GM19324 (cell line): ENCODE results near the gene YPEL5.

Source experiments
- ATAC-seq: cut with Tn5 transposase; IDR thresholded peaks from one replicate; pipeline ENCODE4 v1.9.1; 2021; ENCODE audit warnings: mild to moderate bottlenecking, moderate library complexity; ENCODE audit not compliant: unreplicated experiment, low FRiP score

The YPEL5 gene

DNA sequence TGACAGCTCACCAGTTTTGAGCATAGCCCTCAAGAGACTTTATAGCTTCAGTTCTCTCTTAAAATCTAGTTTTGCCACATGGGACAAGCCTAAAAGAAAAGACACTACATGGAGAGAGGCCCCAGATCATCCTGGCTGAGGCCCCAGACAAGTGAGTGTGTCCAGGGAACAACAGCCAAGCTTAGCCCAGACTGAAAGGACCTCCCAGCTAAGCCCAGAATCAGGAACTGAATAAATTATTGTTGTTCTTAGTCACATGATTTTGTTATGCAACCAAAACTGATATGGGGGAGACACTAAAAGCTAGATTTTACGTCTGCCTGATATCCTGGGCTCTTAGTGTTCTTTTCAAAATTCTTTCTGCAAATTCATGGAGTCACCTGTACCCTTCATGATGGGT is 55.2 kb downstream of the YPEL5 start:
- no peak for ATAC-seq

DNA sequence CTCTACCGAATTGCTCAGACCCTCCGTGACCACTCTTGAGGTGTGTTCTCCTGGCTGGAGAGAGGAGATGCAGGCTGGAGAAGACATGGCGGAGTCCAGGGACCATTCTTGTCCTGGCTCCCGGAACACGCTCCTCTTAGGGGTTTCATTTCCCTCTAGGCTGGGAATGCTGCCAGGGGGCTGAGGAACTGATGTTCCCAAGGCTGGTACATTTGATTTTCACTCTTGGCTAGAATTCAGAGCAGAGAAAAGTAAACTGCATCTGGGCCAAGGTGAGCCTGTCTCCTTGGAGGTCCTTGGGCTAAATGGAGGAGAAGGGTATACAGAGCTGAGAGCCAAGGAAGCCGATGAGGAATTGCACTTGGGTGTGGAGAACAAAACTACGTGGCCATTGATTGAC is 56.3 kb downstream of the YPEL5 start:
- ATAC-seq = no peak

DNA sequence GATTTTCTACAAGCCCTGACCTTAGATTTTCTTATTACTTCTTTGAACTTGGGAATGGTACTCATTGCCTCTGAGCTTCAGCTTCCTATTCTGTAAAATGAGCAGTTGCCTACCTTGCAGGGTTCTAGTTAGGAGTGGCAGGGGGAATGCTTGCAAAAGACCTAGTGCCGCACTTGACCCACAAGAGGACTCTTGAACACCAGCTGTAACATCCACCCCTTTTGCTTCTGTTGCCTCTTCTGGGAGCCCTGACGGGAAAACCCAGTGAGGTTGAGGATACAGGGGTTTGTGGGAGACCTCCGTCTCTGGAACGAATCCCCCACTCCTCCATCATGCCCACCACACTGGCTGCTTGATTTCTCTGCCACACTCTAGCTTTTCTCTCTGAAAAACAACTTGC is 57.5 kb downstream of the YPEL5 start:
- ATAC-seq = no peak

DNA sequence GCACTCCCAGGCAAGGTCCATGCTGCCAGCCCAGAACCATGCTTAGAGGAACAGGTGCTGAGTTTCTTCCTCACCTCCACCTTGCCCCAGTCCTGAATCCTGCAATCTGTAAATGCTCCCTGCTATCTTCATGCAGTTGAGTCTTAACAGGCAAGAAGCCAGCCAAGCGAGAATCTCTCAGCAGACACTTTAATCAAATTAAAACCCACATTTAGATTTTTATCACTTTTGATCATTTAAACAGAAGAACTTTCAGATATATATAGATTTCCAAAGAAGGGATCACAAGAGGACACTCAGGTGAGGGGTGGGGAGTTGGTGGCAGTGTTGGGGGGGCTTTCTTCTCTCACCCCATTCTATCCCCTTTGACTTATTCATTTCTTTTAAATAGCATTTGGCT is 58.6 kb downstream of the YPEL5 start:
- no peak for ATAC-seq

DNA sequence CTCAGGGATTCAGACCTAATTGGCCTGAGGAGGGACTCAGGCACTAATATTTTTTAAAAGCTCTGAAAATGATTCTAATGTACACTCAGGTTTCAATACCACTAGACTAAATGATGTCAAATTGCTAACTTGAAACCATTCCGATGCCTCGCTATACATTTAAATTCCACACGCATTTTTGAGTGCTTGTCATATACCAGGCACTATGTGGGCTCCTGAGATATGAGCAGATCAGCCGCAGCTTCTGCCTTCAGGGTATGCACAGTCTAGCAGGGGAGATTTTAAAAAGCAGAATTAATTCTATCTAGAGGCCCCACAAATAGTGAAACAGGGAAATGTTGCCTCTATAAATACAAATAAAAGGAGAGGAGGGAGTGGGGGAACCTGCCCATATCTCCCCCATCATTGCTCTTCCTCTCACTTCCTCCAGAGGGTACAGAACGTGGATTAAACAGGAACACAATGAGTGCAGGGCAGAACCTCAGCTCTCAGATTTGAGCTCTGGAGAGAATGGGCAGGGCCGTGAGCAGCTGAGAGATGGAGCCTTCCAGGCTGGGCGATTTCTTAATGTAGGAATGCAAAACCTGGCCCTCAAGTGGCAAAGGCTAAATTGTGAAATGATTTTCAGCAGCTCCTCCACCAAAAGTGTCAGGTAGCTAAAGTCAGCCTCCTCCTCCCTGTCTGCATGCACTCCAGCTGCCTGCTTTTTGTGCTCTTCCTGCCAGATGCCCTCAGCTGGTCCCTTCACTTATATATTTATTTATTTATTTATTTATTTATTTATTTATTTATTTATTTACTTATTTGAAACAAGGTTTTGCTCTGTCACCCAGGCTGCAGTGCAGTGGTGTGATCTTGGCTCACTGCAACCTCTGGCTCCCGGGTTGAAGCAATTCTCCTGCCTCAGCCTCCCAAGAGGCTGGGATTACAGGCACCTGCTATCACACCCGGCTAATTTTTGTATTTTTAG is 59.9 kb downstream of the YPEL5 start:
- ATAC-seq = no peak

DNA sequence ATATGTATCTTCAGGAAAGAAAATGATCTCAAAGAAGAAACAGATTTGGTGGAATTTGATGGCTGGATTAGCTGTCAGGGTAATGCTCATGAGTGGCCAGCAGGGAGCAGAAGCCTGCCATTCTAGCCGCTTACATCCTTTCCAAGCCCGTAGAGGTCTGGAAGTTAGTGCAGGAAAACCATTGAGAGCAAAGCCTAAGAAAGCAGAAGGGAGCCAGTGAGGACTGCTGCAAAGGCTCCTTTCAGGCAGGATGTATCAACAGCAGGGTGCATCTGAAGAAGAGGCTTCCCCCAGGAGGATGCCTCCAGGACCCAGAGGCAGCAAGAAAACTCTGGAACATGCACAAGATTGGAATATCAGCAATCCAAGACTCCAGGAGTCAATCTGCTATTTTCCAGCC is 61.6 kb downstream of the YPEL5 start:
- no peak for ATAC-seq

DNA sequence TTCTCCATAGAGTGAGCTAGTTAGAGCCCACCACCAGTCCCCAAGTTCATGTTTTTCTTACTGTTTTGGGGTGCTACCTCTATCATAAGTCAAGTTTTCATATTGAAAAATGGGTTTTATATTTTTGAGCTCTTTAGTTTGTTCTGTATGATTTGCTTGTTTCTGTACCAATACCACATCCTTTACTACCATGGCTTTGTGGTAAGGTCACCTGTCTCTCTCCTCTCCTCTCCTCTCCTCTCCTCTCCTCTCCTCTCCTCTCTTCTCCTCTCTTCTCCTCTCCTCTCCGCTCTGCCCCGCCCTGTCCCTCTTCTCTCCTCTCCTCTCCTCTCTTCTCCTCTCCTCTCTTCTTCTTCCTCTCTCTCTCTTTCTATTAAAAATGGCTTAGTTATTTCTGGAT is 62.4 kb downstream of the YPEL5 start:
- no peak for ATAC-seq
